SK-N-SH (cell line): ENCODE results near the gene UBE2C. TPM values are rescaled to one million over a fixed set of nuclear protein-coding genes. Genes with fewer than 3 reads are reported as not detected.

Source experiments
- CTCF ChIA-PET: fragments of 300-600, 350-600 bp; formaldehyde crosslinking; extraction: SDS; loops from one replicate; lab custom pipeline; 2021; lab: Yijun Ruan, JAX
- POLR2A ChIA-PET: fragments of 350-600 bp; sonication (Branson Sonifier 250); formaldehyde crosslinking; extraction: SDS; loops from one replicate; lab custom pipeline; 2020; ENCODE audit warnings: antibody characterized with exemption, inconsistent platforms; lab: Yijun Ruan, JAX
- DNase-seq: peaks from one replicate; pipeline ENCODE4 v3.0.0; 2012
- H2AFZ ChIP-seq: fragments of 200-600 bp; sonication (generic); 2 replicates; pipeline ENCODE4 v1.8.1; 2016; ENCODE audit warnings: antibody characterized with exemption, mild to moderate bottlenecking, low read depth
- H3F3A ChIP-seq: fragments of 200-600 bp; sonication (generic); replicated peaks from 2 replicates; pipeline ENCODE3; 2016; ENCODE audit warnings: antibody characterized with exemption, mild to moderate bottlenecking; ENCODE audit not compliant: insufficient read depth
- H3K27ac ChIP-seq, 2 experiments: fragments of 200-500 bp in 1 of 2; fragments of 200-600 bp in 1 of 2; sonication (Bioruptor generic) in 1 of 2; sonication (generic), shearing (Covaris generic) in 1 of 2; 2 replicates each; pipeline versions ENCODE4 v1.5.1 to v1.6.1; 2014 to 2016; ENCODE audit warnings: low read depth in 2 of 2, inconsistent platforms in 1 of 2, low read length in 1 of 2, mild to moderate bottlenecking in 1 of 2, mixed read lengths in 1 of 2
- H3K27me3 ChIP-seq: fragments of 200-600 bp; sonication (generic), shearing (Covaris generic); 2 replicates; pipeline ENCODE4 v1.6.1; 2016; ENCODE audit warnings: mixed run types; ENCODE audit not compliant: insufficient read depth
- H3K36me3 ChIP-seq, 2 experiments: fragments of 200-500 bp in 1 of 2; fragments of 200-600 bp in 1 of 2; sonication (Bioruptor generic) in 1 of 2; sonication (generic) in 1 of 2; replicated peaks in 1 of 2; 2 replicates each; pipeline versions ENCODE3 to v1.5.1; 2014 to 2016; ENCODE audit warnings: low read length in 1 of 2, mild to moderate bottlenecking in 1 of 2; ENCODE audit not compliant: insufficient read depth in 2 of 2, control insufficient read depth in 1 of 2
- H3K4me1 ChIP-seq, 2 experiments: fragments of 200-500 bp in 1 of 2; fragments of 200-600 bp in 1 of 2; sonication (Bioruptor generic) in 1 of 2; sonication (generic), shearing (Covaris generic) in 1 of 2; 2 replicates each; pipeline versions ENCODE4 v1.5.1 to v1.6.1; 2014 to 2016; ENCODE audit warnings: low read depth in 1 of 2, low read length in 1 of 2, mixed run types in 1 of 2; ENCODE audit not compliant: insufficient read depth in 2 of 2, control insufficient read depth in 1 of 2
- H3K4me2 ChIP-seq: fragments of 200-600 bp; sonication (generic), shearing (Covaris generic); 2 replicates; pipeline ENCODE4 v1.6.1; 2017; ENCODE audit warnings: mixed run types
- H3K4me3 ChIP-seq, 2 experiments: fragments of 200-500 bp in 1 of 2; fragments of 200-600 bp in 1 of 2; sonication (Bioruptor generic) in 1 of 2; sonication (generic), shearing (Covaris generic) in 1 of 2; 2 replicates each; pipeline versions ENCODE4 v1.5.1 to v1.8.1; 2014 to 2016; ENCODE audit warnings: low read depth in 2 of 2, inconsistent platforms in 1 of 2, low read length in 1 of 2, mild to moderate bottlenecking in 1 of 2, mixed read lengths in 1 of 2, moderate library complexity in 1 of 2
- H3K79me2 ChIP-seq: fragments of 200-600 bp; sonication (generic); 2 replicates; pipeline ENCODE4 v1.8.1; 2017; ENCODE audit warnings: mild to moderate bottlenecking; ENCODE audit not compliant: insufficient read depth
- H3K9ac ChIP-seq: fragments of 200-600 bp; sonication (generic); 2 replicates; pipeline ENCODE4 v1.6.1; 2017; ENCODE audit warnings: mixed run types
- H3K9me2 ChIP-seq: fragments of 200-600 bp; sonication (generic); 2 replicates; pipeline ENCODE4 v1.6.1; 2017; ENCODE audit warnings: mixed run types
- H3K9me3 ChIP-seq: fragments of 200-600 bp; sonication (generic); 2 replicates; pipeline ENCODE4 v1.6.1; 2017; ENCODE audit warnings: mixed run types, mild to moderate bottlenecking, moderate library complexity
- H4K20me1 ChIP-seq: fragments of 200-600 bp; sonication (generic); 2 replicates; pipeline ENCODE4 v1.6.1; 2017; ENCODE audit warnings: mild to moderate bottlenecking, mixed run types; ENCODE audit not compliant: insufficient read depth
- EP300 ChIP-seq, 2 experiments: IDR thresholded peaks; 2 replicates each; pipeline versions ENCODE4 v1.4.0 to v1.6.1; 2012; ENCODE audit warnings: borderline replicate concordance in 1 of 2, low read depth in 1 of 2, low read length in 1 of 2
- FOSL2 ChIP-seq: IDR thresholded peaks from 2 replicates; pipeline ENCODE4 v1.4.0; 2012; ENCODE audit warnings: low read depth, mild to moderate bottlenecking, moderate library complexity, borderline replicate concordance
- GATA2 ChIP-seq: sonication (generic); formaldehyde crosslinking; IDR thresholded peaks from 2 replicates; pipeline ENCODE4 v1.5.0; 2020; ENCODE audit warnings: mild to moderate bottlenecking, missing genetic modification reagents
- MAX ChIP-seq: IDR thresholded peaks from 2 replicates; pipeline ENCODE4 v1.4.0; 2012; ENCODE audit warnings: low read depth
- POLR2AphosphoS5 ChIP-seq: IDR thresholded peaks from 2 replicates; pipeline ENCODE4 v1.6.1; 2012; ENCODE audit warnings: low read depth, low read length
- SIN3A ChIP-seq: IDR thresholded peaks from 2 replicates; pipeline ENCODE4 v1.6.1; 2012; ENCODE audit warnings: low read depth, mild to moderate bottlenecking, low read length, moderate library complexity, borderline replicate concordance
- TAF1 ChIP-seq: IDR thresholded peaks from 2 replicates; pipeline ENCODE4 v1.6.1; 2012; ENCODE audit warnings: low read depth, mild to moderate bottlenecking, low read length, moderate library complexity, borderline replicate concordance
- YY1 ChIP-seq: IDR thresholded peaks from 2 replicates; pipeline ENCODE4 v1.4.0; 2012; ENCODE audit warnings: low read depth, mild to moderate bottlenecking
- WGBS: methylation state at CpG from one replicate; pipeline ENCODE4 v1.1.6; 2017; ENCODE audit warnings: low lambda C conversion rate; 5-methylcytosine and 5-hydroxymethylcytosine counted together
- polyA plus RNA-seq, 3 experiments: library from polyadenylated mRNA; depleted of rRNA; stranded (reverse); fragments of >200 nt; gene quantifications; 2 replicates each; pipeline ENCODE4 v1.2.3, GENCODE V29; 2012
- TF ChIP-seq, protein P1 (sequence below): fragments of 200-600 bp; sonication (generic); IDR thresholded peaks from 2 replicates; pipeline ENCODE4 v1.6.1; 2017; ENCODE audit warnings: antibody characterized with exemption, mild to moderate bottlenecking, moderate library complexity

Gene UBE2C
- polyA plus RNA-seq, 1 of the 3 experiments (the other 2 are of a cell fraction): 115 TPM

DNA sequence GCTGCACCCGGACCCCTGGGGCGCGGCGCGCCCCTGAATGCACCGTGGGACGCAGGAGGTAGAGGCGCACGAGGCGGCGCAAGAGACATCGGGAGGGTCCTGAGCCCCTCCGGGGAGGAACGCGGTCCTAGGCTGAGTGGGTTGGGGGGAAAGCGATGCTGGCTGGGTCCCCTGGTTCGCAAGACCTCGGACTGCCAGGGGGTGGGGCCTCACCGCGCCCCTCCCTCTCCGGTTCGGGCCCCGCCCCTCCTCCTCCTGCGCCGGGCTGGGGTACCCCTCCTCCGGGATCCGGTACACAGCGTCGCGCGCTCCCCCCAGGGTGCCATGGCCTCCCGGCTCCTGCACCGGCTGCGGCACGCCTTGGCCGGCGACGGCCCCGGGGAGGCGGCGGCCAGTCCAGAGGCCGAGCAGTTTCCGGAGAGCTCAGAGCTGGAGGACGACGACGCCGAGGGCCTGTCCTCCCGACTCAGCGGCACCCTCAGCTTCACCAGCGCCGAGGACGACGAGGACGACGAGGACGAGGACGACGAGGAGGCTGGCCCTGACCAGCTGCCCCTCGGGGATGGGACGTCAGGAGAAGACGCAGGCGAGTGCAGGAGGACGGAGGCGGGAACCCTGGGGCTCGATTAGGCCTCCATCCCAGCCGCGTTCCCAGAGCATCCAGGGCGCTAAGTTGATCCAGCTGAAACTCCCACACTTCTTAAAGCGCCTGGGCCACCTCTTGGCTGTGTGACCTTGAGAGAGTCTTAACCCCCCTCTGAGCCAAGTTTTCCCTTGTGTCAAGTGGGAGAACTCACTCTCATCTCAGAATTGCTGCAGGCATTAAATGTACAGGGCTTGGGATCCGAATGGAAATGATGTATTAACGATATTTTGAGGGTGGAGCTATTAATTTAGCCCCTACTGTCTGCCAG lies 21.7 kb downstream of the UBE2C start:
- H3K4me3 ChIP-seq: peak overlapping the region; percentile 68 to 85
- H2AFZ ChIP-seq: peak overlapping the region; percentile 80
- peaks cover 3 to 8% of the 10 kb centered on the region in 2 experiments for H3K36me3 ChIP-seq
- H3K4me1 ChIP-seq: peaks cover 8 to 31% of the 10 kb centered on the region in 2 experiments; a peak in 3 of 4 replicates
- no peak for TF ChIP-seq YY1
- TF ChIP-seq POLR2AphosphoS5: peak; percentile 83
- 0 out of 2 replicates have a peak, but pooled peaks have one; percentile 9 for TF ChIP-seq SIN3A
- TF ChIP-seq, protein P1, sequence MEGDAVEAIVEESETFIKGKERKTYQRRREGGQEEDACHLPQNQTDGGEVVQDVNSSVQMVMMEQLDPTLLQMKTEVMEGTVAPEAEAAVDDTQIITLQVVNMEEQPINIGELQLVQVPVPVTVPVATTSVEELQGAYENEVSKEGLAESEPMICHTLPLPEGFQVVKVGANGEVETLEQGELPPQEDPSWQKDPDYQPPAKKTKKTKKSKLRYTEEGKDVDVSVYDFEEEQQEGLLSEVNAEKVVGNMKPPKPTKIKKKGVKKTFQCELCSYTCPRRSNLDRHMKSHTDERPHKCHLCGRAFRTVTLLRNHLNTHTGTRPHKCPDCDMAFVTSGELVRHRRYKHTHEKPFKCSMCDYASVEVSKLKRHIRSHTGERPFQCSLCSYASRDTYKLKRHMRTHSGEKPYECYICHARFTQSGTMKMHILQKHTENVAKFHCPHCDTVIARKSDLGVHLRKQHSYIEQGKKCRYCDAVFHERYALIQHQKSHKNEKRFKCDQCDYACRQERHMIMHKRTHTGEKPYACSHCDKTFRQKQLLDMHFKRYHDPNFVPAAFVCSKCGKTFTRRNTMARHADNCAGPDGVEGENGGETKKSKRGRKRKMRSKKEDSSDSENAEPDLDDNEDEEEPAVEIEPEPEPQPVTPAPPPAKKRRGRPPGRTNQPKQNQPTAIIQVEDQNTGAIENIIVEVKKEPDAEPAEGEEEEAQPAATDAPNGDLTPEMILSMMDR: no peak
- TF ChIP-seq GATA2 (CRISPR knock-in tag): 0 out of 2 replicates have a peak, but pooled peaks have one; percentile 18
- no peak for TF ChIP-seq FOSL2
- peak; percentile 73; the same call in 1 of the 2 replicates for TF ChIP-seq MAX
- H3K9ac ChIP-seq: peak overlapping the region; percentile 72
- WGBS: 12% methylated on average over 13 of the region's 71 CpGs
- peaks cover 26% of the 10 kb centered on the region for H3K79me2 ChIP-seq
- peak; percentile 98 for DNase-seq
- no peaks in the 10 kb centered on the region for H4K20me1 ChIP-seq
- H3K27me3 ChIP-seq: no peaks in the 10 kb centered on the region
- no peaks in the 10 kb centered on the region for H3K9me3 ChIP-seq
- H3K4me2 ChIP-seq: peak overlapping the region; percentile 97
- H3K9me2 ChIP-seq: no peaks in the 10 kb centered on the region
- H3F3A ChIP-seq: peaks cover 15% of the 10 kb centered on the region
- CTCF ChIA-PET: interaction anchor here (0.8 to 1.6 kb wide), 4 partner anchors 18 to 515 kb away, joined by 3 to 8 read pairs (median 3); no protein-coding TSS in a partner anchor
- peak overlapping the region; percentile 86 to 91 for H3K27ac ChIP-seq
- POLR2A ChIA-PET: interaction anchor here (0.5 to 1.4 kb wide), 9 partner anchors 14 to 1659 kb away, joined by 3 to 5 read pairs (median 3); partner anchors contain the start of genes DNTTIP1 and WFDC3

DNA sequence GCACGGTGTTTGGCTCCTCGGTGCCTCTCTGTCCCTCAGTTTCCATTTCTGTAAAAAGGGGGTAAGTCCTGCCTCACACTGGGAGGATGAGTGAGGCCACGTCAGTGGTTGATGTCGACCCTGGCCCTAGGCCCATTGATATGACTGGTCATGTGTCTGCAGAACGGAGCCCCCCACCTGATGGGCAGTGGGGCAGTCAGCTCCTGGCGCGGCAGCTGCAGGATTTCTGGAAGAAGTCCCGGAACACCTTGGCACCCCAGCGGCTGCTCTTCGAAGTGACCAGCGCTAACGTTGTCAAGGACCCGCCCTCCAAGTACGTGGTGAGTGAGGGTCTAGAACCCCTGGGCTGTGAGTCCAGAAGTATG lies 22.3 kb downstream of the UBE2C start:
- peaks cover 5 to 8% of the 10 kb centered on the region in 2 experiments for H3K36me3 ChIP-seq
- H3K4me1 ChIP-seq: peaks cover 8 to 31% of the 10 kb centered on the region in 2 experiments; a peak in 3 of 4 replicates
- no peaks in the 10 kb centered on the region for H3K9me3 ChIP-seq
- peaks cover 26% of the 10 kb centered on the region for H3K79me2 ChIP-seq
- peak overlapping the region; percentile 68 to 85 for H3K4me3 ChIP-seq
- H4K20me1 ChIP-seq: no peaks in the 10 kb centered on the region
- peak overlapping the region; percentile 72 for H3K9ac ChIP-seq
- no peak overlapping the region; a peak in 2 of 4 replicates for H3K27ac ChIP-seq
- peaks cover 15% of the 10 kb centered on the region for H3F3A ChIP-seq
- no peaks in the 10 kb centered on the region for H3K27me3 ChIP-seq
- peak overlapping the region; percentile 97 for H3K4me2 ChIP-seq
- no peaks in the 10 kb centered on the region for H3K9me2 ChIP-seq
- no peak for TF ChIP-seq EP300 (IDR thresholded peaks at IDR 0.05; ENCODE audit: borderline replicate concordance in 1 of 2, low read depth in 1 of 2, low read length in 1 of 2)
- TF ChIP-seq TAF1: no peak
- ChIA-PET CTCF (interaction anchor here (0.8 to 0.9 kb wide), 3 partner anchors 18 to 516 kb away, joined by 3 read pairs; no protein-coding TSS in a partner anchor), POLR2A (interaction anchor here (1.1 kb wide), 1 partner anchor 114 kb away, joined by 3 read pairs; no protein-coding TSS in a partner anchor)
- no peak overlapping the region for H2AFZ ChIP-seq
- no peak for DNase-seq
- WGBS: 65% methylated on average over 6 of the region's 14 CpGs
